Cardiac fibroblast (primary cell): ENCODE measurements around the gene REEP2.
"Not testable (repeated sequence)": the region's sequence is repeated elsewhere in the genome, so short reads cannot be mapped to it uniquely, and the experiment has no call there.

ENCODE experiments used
- DNase-seq, 2 donors: peaks; one replicate each; pipeline versions ENCODE4 v3.0.0 to v3.0.0-alpha.2; 2010; ENCODE audit warnings: low read depth in 2 of 2
- H3K4me3 ChIP-seq, 2 donors: replicated peaks in 1 of 2; 1 replicate in 1 of 2; 2 replicates in 1 of 2; pipeline ENCODE4 v1.5.1; 2011; ENCODE audit warnings: low read depth in 2 of 2, low read length in 2 of 2, mild to moderate bottlenecking in 2 of 2, moderate library complexity in 1 of 2
- TF ChIP-seq, protein P1 (sequence below): IDR thresholded peaks from one replicate; pipeline ENCODE4 v1.5.1; 2011; ENCODE audit warnings: low read depth, mild to moderate bottlenecking, low read length, inconsistent platforms

Gene REEP2

DNA sequence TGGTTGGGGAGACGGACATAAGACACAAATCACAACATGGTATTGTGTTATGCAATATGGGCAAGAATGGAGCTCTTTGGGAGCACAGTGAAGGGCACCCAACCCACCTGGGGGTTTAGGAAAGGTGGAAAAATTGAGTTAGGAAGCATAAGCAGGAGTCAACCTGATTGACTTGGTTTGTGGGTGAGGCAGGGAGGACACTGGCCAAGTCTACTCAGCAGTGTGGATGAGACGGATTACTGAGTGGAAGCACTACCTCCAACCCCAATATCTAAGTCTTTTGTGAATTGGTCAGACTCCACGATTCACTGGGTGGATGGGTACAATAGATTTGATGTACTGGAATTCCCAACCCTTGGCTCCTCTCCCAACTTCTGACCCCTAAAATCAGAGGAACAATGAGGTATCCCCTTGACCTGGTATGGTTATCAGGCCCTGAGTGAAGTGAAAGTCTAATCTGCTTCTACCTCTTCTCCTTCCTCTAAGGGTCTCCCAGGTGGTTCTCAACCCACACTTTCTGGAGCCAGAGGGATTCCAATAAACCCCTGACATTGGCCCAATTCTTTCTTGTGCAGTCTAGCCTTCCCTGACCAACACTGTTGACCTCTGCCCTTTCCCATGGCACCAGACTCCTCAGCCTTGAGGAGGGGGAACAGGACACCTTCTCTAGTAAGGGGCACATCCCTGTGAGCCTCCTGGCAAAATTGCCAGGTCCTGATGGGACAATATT lies 31.6 kb downstream of the REEP2 start:
- no peak overlapping the region for H3K4me3 ChIP-seq
- TF ChIP-seq, protein P1, sequence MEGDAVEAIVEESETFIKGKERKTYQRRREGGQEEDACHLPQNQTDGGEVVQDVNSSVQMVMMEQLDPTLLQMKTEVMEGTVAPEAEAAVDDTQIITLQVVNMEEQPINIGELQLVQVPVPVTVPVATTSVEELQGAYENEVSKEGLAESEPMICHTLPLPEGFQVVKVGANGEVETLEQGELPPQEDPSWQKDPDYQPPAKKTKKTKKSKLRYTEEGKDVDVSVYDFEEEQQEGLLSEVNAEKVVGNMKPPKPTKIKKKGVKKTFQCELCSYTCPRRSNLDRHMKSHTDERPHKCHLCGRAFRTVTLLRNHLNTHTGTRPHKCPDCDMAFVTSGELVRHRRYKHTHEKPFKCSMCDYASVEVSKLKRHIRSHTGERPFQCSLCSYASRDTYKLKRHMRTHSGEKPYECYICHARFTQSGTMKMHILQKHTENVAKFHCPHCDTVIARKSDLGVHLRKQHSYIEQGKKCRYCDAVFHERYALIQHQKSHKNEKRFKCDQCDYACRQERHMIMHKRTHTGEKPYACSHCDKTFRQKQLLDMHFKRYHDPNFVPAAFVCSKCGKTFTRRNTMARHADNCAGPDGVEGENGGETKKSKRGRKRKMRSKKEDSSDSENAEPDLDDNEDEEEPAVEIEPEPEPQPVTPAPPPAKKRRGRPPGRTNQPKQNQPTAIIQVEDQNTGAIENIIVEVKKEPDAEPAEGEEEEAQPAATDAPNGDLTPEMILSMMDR: no peak
- DNase-seq: no peak

DNA sequence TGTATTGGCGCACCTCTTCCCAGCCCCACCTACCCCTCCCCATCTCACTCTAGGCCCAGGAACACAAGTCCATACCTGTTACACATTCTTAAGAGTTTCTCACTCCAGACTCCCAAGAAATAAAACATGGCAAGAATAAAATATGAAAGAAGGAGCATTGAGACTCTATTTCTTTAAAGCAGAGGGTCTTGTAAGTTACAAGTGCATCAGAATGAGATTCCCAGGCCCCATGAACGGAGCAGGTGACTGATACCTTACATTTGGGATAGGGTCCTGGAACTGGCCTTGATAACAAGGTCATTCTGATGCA lies 32.1 kb downstream of the REEP2 start:
- no peak for DNase-seq
- no peak overlapping the region for H3K4me3 ChIP-seq
- TF ChIP-seq, protein P1: no peak

DNA sequence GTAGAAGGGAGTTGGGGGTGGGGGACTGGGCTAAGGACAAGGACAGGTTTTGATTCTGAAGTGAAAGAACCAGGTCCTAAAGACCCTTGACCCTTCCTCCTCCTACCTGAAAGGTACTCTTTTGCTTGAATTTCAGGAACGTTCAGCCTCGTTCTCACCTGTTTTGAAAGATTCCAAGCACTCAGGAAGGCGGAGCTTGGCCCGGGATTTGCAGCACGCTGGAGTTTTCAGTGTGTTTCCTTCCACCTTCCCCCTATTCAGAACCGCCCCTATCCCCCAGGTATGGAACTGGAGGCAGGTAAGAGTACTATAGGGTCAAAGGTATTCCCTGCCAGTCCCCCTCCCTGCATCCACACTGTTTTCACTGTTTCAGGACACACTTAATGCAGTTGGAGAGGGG lies 33.5 kb downstream of the REEP2 start:
- no peak overlapping the region for H3K4me3 ChIP-seq
- TF ChIP-seq, protein P1: no peak
- DNase-seq: no peak

DNA sequence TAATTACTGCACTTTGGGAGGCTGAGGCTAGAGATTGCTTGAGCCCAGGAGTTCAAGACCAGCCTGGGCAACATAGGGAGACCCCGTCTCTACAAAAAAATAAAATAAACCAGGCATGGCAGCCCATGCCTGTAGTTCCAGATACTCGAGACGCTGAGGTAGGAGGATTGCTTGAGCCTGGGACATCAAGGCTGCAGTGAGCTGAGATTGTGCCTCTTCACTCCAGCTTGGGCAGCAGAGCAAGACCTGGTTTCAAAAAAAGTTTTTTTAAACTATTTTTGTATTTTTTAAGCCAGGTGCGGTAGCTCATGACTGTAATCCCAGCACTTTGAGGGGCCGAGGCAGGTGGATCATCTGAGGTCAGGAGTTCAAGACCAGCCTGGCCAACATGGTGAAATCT lies 34.3 kb downstream of the REEP2 start:
- DNase-seq, H3K4me3 ChIP-seq: not testable (repeated sequence)

DNA sequence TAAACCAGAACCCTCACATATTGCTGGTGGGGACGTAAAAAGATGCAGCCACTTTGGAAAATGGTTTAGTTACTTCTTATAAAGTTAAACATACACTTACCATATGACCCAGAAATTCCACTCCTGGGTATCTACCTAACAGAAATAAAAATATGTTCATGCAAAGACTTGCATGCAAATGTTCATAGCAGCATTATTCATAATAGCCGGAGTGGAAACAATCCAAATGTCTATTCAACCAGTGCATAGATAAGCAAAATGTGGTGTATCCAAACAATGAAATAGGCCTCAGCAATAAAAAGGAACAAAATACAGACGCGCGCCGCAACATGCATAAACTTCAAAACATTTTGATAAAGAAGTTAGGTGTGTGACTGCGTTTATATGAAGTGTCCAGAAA lies 38.1 kb downstream of the REEP2 start:
- no peak overlapping the region for H3K4me3 ChIP-seq
- no peak for DNase-seq

DNA sequence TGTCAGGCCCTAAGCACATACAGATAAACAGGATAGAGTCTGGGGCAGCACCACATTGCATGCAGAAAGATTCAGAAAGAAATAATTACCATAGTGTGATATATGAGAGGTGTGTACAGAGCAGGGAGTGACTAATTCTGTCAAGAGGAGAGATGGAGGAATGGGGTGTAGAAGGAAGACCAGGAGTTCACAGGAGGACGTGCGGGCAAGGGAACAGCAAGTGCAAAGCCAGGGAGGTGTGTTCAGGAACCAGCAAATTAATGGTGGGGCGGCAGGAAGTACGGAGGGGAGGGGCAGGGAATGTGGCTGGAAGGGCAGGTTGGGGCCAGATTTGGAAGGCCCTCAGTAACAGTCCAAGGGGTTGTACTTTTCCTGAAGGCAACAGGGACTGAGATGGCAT lies 43.8 kb downstream of the REEP2 start:
- TF ChIP-seq, protein P1: no peak
- no peak for DNase-seq

More for the DNA sequence above, 38.1 kb downstream of the REEP2 start:
- TF ChIP-seq, protein P1: no peak

DNA sequence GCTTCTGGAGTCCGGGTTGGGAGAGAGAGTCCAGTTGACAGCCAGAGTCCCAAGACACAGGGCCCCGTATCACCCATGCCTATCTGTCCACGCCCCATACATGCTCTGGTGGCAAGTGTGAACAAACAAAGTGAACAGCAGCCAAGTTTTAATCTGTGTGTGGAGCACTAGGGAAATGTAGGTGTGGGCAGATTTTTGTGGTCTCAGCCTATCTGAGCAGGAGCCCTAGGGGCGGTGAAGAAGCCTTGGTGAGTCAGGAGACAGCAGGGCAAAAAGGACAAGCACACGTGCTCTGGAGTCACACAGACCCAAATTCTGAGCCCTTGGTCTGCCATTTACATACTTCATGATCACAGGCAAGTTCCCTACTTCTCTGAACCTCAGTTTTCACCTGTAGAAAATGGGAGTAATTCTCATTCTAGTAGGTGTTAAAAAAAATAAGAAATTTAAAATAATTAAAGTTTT lies 49.7 kb downstream of the REEP2 start:
- no peak overlapping the region for H3K4me3 ChIP-seq
- peak; percentile 47 to 51 for DNase-seq
- TF ChIP-seq, protein P1: no peak

More for the DNA sequence above, 43.8 kb downstream of the REEP2 start:
- no peak overlapping the region for H3K4me3 ChIP-seq
